Suppressor macrophage treated with lipopolysaccharide for 4 hours (primary cell): ENCODE results near the gene C1QTNF12.
A peak's percentile ranks its signal among the peaks of the same experiment; 100 is the strongest.

ENCODE experiments used
- DNase-seq: peaks from one replicate; pipeline ENCODE4 v3.0.0-alpha.2; 2020

The C1QTNF12 gene

GRCh38 chr1:1239614-1240347 lies 6.7 kb downstream of the C1QTNF12 start:
- no peak for DNase-seq

- no peak for DNase-seq
These were observed 7.3 kb downstream of the C1QTNF12 start for GRCh38 chr1:1239227-1239613.

GRCh38 chr1:1238702-1239178 lies 7.8 kb downstream of the C1QTNF12 start:
- no peak for DNase-seq

- no peak for DNase-seq
These were observed 8.4 kb downstream of the C1QTNF12 start for GRCh38 chr1:1237874-1238701.

- DNase-seq: no peak
These were observed 9.3 kb downstream of the C1QTNF12 start for GRCh38 chr1:1236945-1237873.

GRCh38 chr1:1236176-1236763 lies 10.3 kb downstream of the C1QTNF12 start:
- DNase-seq: no peak

- DNase-seq: no peak
These were observed 11.3 kb downstream of the C1QTNF12 start for GRCh38 chr1:1235016-1235744.

- no peak for DNase-seq
These were observed 12.2 kb downstream of the C1QTNF12 start for GRCh38 chr1:1234180-1234808.

GRCh38 chr1:1233567-1233892 lies 13.0 kb downstream of the C1QTNF12 start:
- no peak for DNase-seq

GRCh38 chr1:1232796-1233566 lies 13.5 kb downstream of the C1QTNF12 start:
- DNase-seq: no peak

GRCh38 chr1:1232208-1232795 lies 14.2 kb downstream of the C1QTNF12 start, which contains the start of gene B3GALT6:
TSS of gene B3GALT6 (plus strand) at chr1:1232237. CDS start at chr1:1232279, 42 bp downstream.
- DNase-seq: no peak

- DNase-seq: peak; percentile 99
These were observed 14.9 kb downstream of the C1QTNF12 start, which contains the start of gene SDF4 for GRCh38 chr1:1231400-1232207. TSS of gene SDF4 (minus strand) at chr1:1232001. CDS start at chr1:1228772, 3,229 bp downstream.

GRCh38 chr1:1230656-1231399 lies 15.7 kb downstream of the C1QTNF12 start:
- peak; percentile 47 for DNase-seq

- DNase-seq: no peak
These were observed 16.8 kb downstream of the C1QTNF12 start for GRCh38 chr1:1229770-1230169.

- no peak for DNase-seq
These were observed 17.8 kb downstream of the C1QTNF12 start for GRCh38 chr1:1228596-1229321.

- no peak for DNase-seq
These were observed 18.3 kb downstream of the C1QTNF12 start for GRCh38 chr1:1228187-1228586.

- no peak for DNase-seq
These were observed 19.1 kb downstream of the C1QTNF12 start for GRCh38 chr1:1227386-1227785.
